GM12891 (cell line): Measurements from ENCODE around the gene KCNK15.
"Not testable (repeated sequence)": the region's sequence is repeated elsewhere in the genome, so short reads cannot be mapped to it uniquely, and the experiment has no call there.

Experiments
- DNase-seq: peaks from one replicate; pipeline ENCODE4 v3.0.0; 2011; ENCODE audit warnings: low spot score; ENCODE audit not compliant: insufficient read length
- FAIRE-seq: peaks from 2 replicates; lab custom pipeline; 2011; peaks lifted over from hg19 to GRCh38; lab: Jason Lieb, UNC
- PAX5 ChIP-seq: IDR thresholded peaks from 2 replicates; pipeline ENCODE4 v1.6.1; 2011; ENCODE audit warnings: low read length, moderate library complexity, mild to moderate bottlenecking; ENCODE audit not compliant: insufficient read depth, severe bottlenecking
- POLR2A ChIP-seq: IDR thresholded peaks from 2 replicates; pipeline ENCODE4 v1.6.1; 2011; ENCODE audit warnings: low read depth, low read length, control low read depth
- POLR2AphosphoS5 ChIP-seq: IDR thresholded peaks from 2 replicates; pipeline ENCODE4 v1.6.1; 2011; ENCODE audit warnings: low read depth, low read length, control low read depth
- POU2F2 ChIP-seq: IDR thresholded peaks from 2 replicates; pipeline ENCODE4 v1.6.1; 2011; ENCODE audit warnings: low read depth, mild to moderate bottlenecking, control low read depth, low read length, moderate library complexity
- SPI1 ChIP-seq: IDR thresholded peaks from 2 replicates; pipeline ENCODE4 v1.6.1; 2011; ENCODE audit warnings: low read depth, low read length, control low read depth
- TAF1 ChIP-seq: IDR thresholded peaks from 2 replicates; pipeline ENCODE4 v1.6.1; 2011; ENCODE audit warnings: low read depth, low read length, control low read depth

The KCNK15 gene

GRCh38 chr20:44754554-44754953, 8.9 kb downstream of the KCNK15 start:
- DNase-seq, result no peak
- no peak for TF ChIP-seq SPI1
- no peak for TF ChIP-seq TAF1
- TF ChIP-seq POLR2AphosphoS5, result no peak
- TF ChIP-seq POLR2A, result no peak
- no peak for TF ChIP-seq POU2F2
- no peak for TF ChIP-seq PAX5
- FAIRE-seq, result no peak

- FAIRE-seq, result no peak
- TF ChIP-seq PAX5 (no peak), POLR2A (no peak), POU2F2 (no peak)
- no peak for DNase-seq
These were observed 10.5 kb downstream of the KCNK15 start for GRCh38 chr20:44756011-44756688.

GRCh38 chr20:44756956-44757355, 11.3 kb downstream of the KCNK15 start:
- FAIRE-seq, result no peak
- TF ChIP-seq TAF1, result no peak
- TF ChIP-seq POLR2A, result no peak
- no peak for TF ChIP-seq POLR2AphosphoS5
- no peak for TF ChIP-seq PAX5
- no peak for TF ChIP-seq SPI1
- TF ChIP-seq POU2F2, result no peak
- no peak for DNase-seq

- TF ChIP-seq PAX5, result no peak
- TF ChIP-seq POLR2A, result no peak
- TF ChIP-seq SPI1, result no peak
- no peak for TF ChIP-seq POLR2AphosphoS5
- no peak for TF ChIP-seq TAF1
- TF ChIP-seq POU2F2, result no peak
- no peak for DNase-seq
- no peak for FAIRE-seq
These were observed 12.8 kb downstream of the KCNK15 start for GRCh38 chr20:44758247-44759101.

- DNase-seq, result no peak
- TF ChIP-seq PAX5 (no peak), POLR2A (no peak), POLR2AphosphoS5 (no peak), SPI1 (no peak), TAF1 (no peak), POU2F2 (no peak)
- no peak for FAIRE-seq
These were observed 13.9 kb downstream of the KCNK15 start for GRCh38 chr20:44759595-44759994.

GRCh38 chr20:44761423-44761822, 15.8 kb downstream of the KCNK15 start:
- DNase-seq (no peak), FAIRE-seq (no peak)
- TF ChIP-seq PAX5 (no peak), POLR2A (no peak)

GRCh38 chr20:44762466-44763140, 16.9 kb downstream of the KCNK15 start:
- no peak for DNase-seq
- TF ChIP-seq PAX5, result no peak
- no peak for TF ChIP-seq POU2F2
- no peak for TF ChIP-seq POLR2AphosphoS5
- TF ChIP-seq TAF1, result no peak
- TF ChIP-seq POLR2A, result no peak
- no peak for TF ChIP-seq SPI1
- no peak for FAIRE-seq

- FAIRE-seq, DNase-seq: not testable (repeated sequence)
These were observed 18.1 kb downstream of the KCNK15 start for GRCh38 chr20:44763798-44764197.

- DNase-seq (no peak), FAIRE-seq (no peak)
- TF ChIP-seq POLR2AphosphoS5, result no peak
- no peak for TF ChIP-seq TAF1
- no peak for TF ChIP-seq SPI1
These were observed 19.4 kb downstream of the KCNK15 start for GRCh38 chr20:44765091-44765490.

GRCh38 chr20:44765701-44766347, 20.2 kb downstream of the KCNK15 start:
- FAIRE-seq (no peak), DNase-seq (no peak)
- TF ChIP-seq TAF1 (no peak), PAX5 (no peak), POLR2AphosphoS5 (no peak), SPI1 (no peak), POLR2A (no peak), POU2F2 (no peak)
